Calu3 (cell line): ENCODE results near the gene NBEA. TPM values are rescaled to one million over a fixed set of nuclear protein-coding genes. Genes with fewer than 3 reads are reported as not detected.

ENCODE experiments used
- BruUV-seq: library from RNA; stranded (reverse); fragments of 400-500 nt; replicated peaks from 2 replicates; lab custom pipeline; 2021; lab: Mats Ljungman, UMichigan
- CTCF ChIA-PET: fragments of 300-600 bp; sonication (Branson Sonifier 250); formaldehyde crosslinking; loops from one replicate; lab custom pipeline; 2022; ENCODE audit warnings: antibody characterized with exemption; lab: Charles Lee
- DNase-seq: peaks from one replicate; pipeline ENCODE4 v3.0.0; 2022
- H3K27ac Mint-ChIP-seq: one replicate; pipeline ENCODE4 v1.8.0; 2022; ENCODE audit warnings: mixed read lengths; ENCODE audit not compliant: unreplicated experiment
- H3K27me3 Mint-ChIP-seq: one replicate; pipeline ENCODE4 v1.8.0; 2022; ENCODE audit warnings: mixed read lengths; ENCODE audit not compliant: unreplicated experiment
- H3K36me3 Mint-ChIP-seq: one replicate; pipeline ENCODE4 v1.8.0; 2022; ENCODE audit warnings: mild to moderate bottlenecking, moderate library complexity, mixed read lengths; ENCODE audit not compliant: insufficient read depth, unreplicated experiment
- H3K4me1 Mint-ChIP-seq: one replicate; pipeline ENCODE4 v1.8.0; 2022; ENCODE audit warnings: mild to moderate bottlenecking, low read depth, mixed read lengths; ENCODE audit not compliant: unreplicated experiment
- H3K4me3 Mint-ChIP-seq: one replicate; pipeline ENCODE4 v1.8.0; 2022; ENCODE audit warnings: mild to moderate bottlenecking, low read depth, moderate library complexity, mixed read lengths; ENCODE audit not compliant: unreplicated experiment
- H3K9me3 Mint-ChIP-seq: one replicate; pipeline ENCODE4 v1.8.0; 2022; ENCODE audit warnings: low read depth, mixed read lengths; ENCODE audit not compliant: unreplicated experiment
- CTCF ChIP-seq: fragments of 200-600 bp; IDR thresholded peaks from one replicate; pipeline ENCODE4 v1.8.0; 2022; ENCODE audit warnings: antibody characterized with exemption; ENCODE audit not compliant: unreplicated experiment
- intact Hi-C: fragments of 100-400 bp; cut with micrococcal nuclease; formaldehyde crosslinking; loops from one replicate; pipeline ENCODE4 v1.10.0; 2022; ENCODE audit not compliant: unreplicated experiment
- total RNA-seq: library from RNA; stranded (reverse); gene quantifications from 2 replicates; pipeline ENCODE4 v1.2.3, GENCODE V29; 2022

NBEA gene
- total RNA-seq, 1 experiment from 2014 or later = 18.0 TPM

GRCh38 chr13:35354285-35354684 lies 412.2 kb downstream of the NBEA start:
- H3K4me1 Mint-ChIP-seq = no peaks in the 10 kb centered on the region
- no peak overlapping the region for H3K27ac Mint-ChIP-seq
- no peak for DNase-seq
- intact Hi-C loops = no loop called here
- BruUV-seq = no TSS peak
- no peak for TF ChIP-seq CTCF
- no peaks in the 10 kb centered on the region for H3K9me3 Mint-ChIP-seq
- no peaks in the 10 kb centered on the region for H3K27me3 Mint-ChIP-seq
- CTCF ChIA-PET = no interaction called here
- no peak overlapping the region for H3K4me3 Mint-ChIP-seq
- H3K36me3 Mint-ChIP-seq = no peaks in the 10 kb centered on the region

- CTCF ChIA-PET = no interaction called here
- H3K27ac Mint-ChIP-seq = no peak overlapping the region
- no peak overlapping the region for H3K4me3 Mint-ChIP-seq
- intact Hi-C loops = no loop called here
- no peaks in the 10 kb centered on the region for H3K27me3 Mint-ChIP-seq
- no TSS peak for BruUV-seq
- TF ChIP-seq CTCF = no peak
- DNase-seq = no peak
- H3K4me1 Mint-ChIP-seq = no peaks in the 10 kb centered on the region
- H3K9me3 Mint-ChIP-seq = no peaks in the 10 kb centered on the region
- H3K36me3 Mint-ChIP-seq = no peaks in the 10 kb centered on the region
These were observed 412.8 kb downstream of the NBEA start for GRCh38 chr13:35354882-35355281.

- no peak overlapping the region for H3K4me3 Mint-ChIP-seq
- H3K27ac Mint-ChIP-seq = no peak overlapping the region
- no peaks in the 10 kb centered on the region for H3K27me3 Mint-ChIP-seq
- TF ChIP-seq CTCF = no peak
- BruUV-seq = no TSS peak
- CTCF ChIA-PET = no interaction called here
- H3K9me3 Mint-ChIP-seq = no peaks in the 10 kb centered on the region
- DNase-seq = no peak
- intact Hi-C loops = no loop called here
- H3K36me3 Mint-ChIP-seq = no peaks in the 10 kb centered on the region
- H3K4me1 Mint-ChIP-seq = no peaks in the 10 kb centered on the region
These were observed 414.5 kb downstream of the NBEA start for GRCh38 chr13:35356572-35356971.

- BruUV-seq = no TSS peak
- Mint-ChIP-seq H3K27ac (no peak overlapping the region), H3K36me3 (no peaks in the 10 kb centered on the region), H3K4me1 (no peaks in the 10 kb centered on the region), H3K9me3 (no peaks in the 10 kb centered on the region), H3K27me3 (no peaks in the 10 kb centered on the region), H3K4me3 (no peak overlapping the region)
- DNase-seq = no peak
- intact Hi-C loops = no loop called here
- TF ChIP-seq CTCF = no peak
- CTCF ChIA-PET = no interaction called here
These were observed 423.8 kb downstream of the NBEA start for GRCh38 chr13:35365883-35366282.
